Mesenchymal stem cell (in vitro differentiated cells and primary cell): Measurements from ENCODE around the gene SOCS2.
"Not testable (repeated sequence)": the region's sequence is repeated elsewhere in the genome, so short reads cannot be mapped to it uniquely, and the experiment has no call there.

Experiments used
- DNase-seq: peaks from one replicate; pipeline ENCODE4 v3.0.0-alpha.2; 2013
- H2AFZ ChIP-seq: one replicate; pipeline ENCODE4 v1.6.1; 2013; ENCODE audit warnings: low read depth, mild to moderate bottlenecking, control low read depth, inconsistent platforms, low read length, moderate library complexity
- H2AK5ac ChIP-seq: 2 replicates; pipeline ENCODE4 v1.6.1; 2013; ENCODE audit warnings: low read length, moderate library complexity, mild to moderate bottlenecking, inconsistent platforms; ENCODE audit not compliant: severe bottlenecking
- H2BK120ac ChIP-seq: one replicate; pipeline ENCODE4 v1.6.1; 2013; ENCODE audit warnings: low read depth, mild to moderate bottlenecking, inconsistent platforms, low read length, moderate library complexity
- H2BK12ac ChIP-seq, 2 experiments: one replicate each; pipeline ENCODE4 v1.6.1; 2013; ENCODE audit warnings: inconsistent platforms in 2 of 2, low read length in 2 of 2, mild to moderate bottlenecking in 2 of 2, moderate library complexity in 2 of 2, control low read depth in 1 of 2
- H2BK15ac ChIP-seq: one replicate; pipeline ENCODE4 v1.6.1; 2013; ENCODE audit warnings: mild to moderate bottlenecking, low read depth, inconsistent platforms; ENCODE audit not compliant: poor library complexity, severe bottlenecking
- H2BK5ac ChIP-seq: 2 replicates; pipeline ENCODE4 v1.6.1; 2013; ENCODE audit warnings: low read depth, mild to moderate bottlenecking, low read length, control low read depth, inconsistent platforms; ENCODE audit not compliant: poor library complexity, severe bottlenecking
- H3K14ac ChIP-seq, 2 experiments: one replicate each; pipeline ENCODE4 v1.6.1; 2013; ENCODE audit warnings: inconsistent platforms in 2 of 2, low read length in 2 of 2, control low read depth in 1 of 2, mild to moderate bottlenecking in 1 of 2, moderate library complexity in 1 of 2
- H3K18ac ChIP-seq, 2 experiments: one replicate each; pipeline ENCODE4 v1.6.1; 2013; ENCODE audit warnings: inconsistent platforms in 2 of 2, low read length in 2 of 2, control low read depth in 1 of 2, low read depth in 1 of 2, mild to moderate bottlenecking in 1 of 2
- H3K23ac ChIP-seq, 2 experiments: one replicate each; pipeline ENCODE4 v1.6.1; 2013; ENCODE audit warnings: inconsistent platforms in 2 of 2, low read length in 2 of 2, mild to moderate bottlenecking in 2 of 2, moderate library complexity in 2 of 2, control low read depth in 1 of 2
- H3K27ac ChIP-seq: 2 replicates; pipeline ENCODE4 v1.5.1; 2013; ENCODE audit warnings: mild to moderate bottlenecking, moderate library complexity, low read length, control low read depth, inconsistent platforms; ENCODE audit not compliant: poor library complexity, severe bottlenecking
- H3K27me3 ChIP-seq, 2 experiments: 2 replicates each; pipeline versions ENCODE4 v1.6.1 to v1.7.0; 2013; ENCODE audit warnings: low read length in 2 of 2, mild to moderate bottlenecking in 2 of 2, moderate library complexity in 2 of 2, control low read depth in 1 of 2, inconsistent platforms in 1 of 2; ENCODE audit not compliant: control insufficient read depth in 1 of 2, insufficient read depth in 1 of 2
- H3K36me3 ChIP-seq, 2 experiments: 2 replicates each; pipeline versions ENCODE4 v1.6.1 to v1.7.0; 2013; ENCODE audit warnings: low read length in 2 of 2, control low read depth in 1 of 2, inconsistent platforms in 1 of 2, low read depth in 1 of 2, mild to moderate bottlenecking in 1 of 2; ENCODE audit not compliant: insufficient read depth in 2 of 2, control insufficient read depth in 1 of 2
- H3K4ac ChIP-seq, 2 experiments: one replicate each; pipeline ENCODE4 v1.6.1; 2013; ENCODE audit warnings: inconsistent platforms in 2 of 2, low read length in 2 of 2, mild to moderate bottlenecking in 2 of 2, moderate library complexity in 2 of 2, control low read depth in 1 of 2, low read depth in 1 of 2
- H3K4me1 ChIP-seq: 2 replicates; pipeline ENCODE4 v1.6.1; 2013; ENCODE audit warnings: low read depth, low read length, control low read depth; ENCODE audit not compliant: control insufficient read depth, insufficient read depth
- H3K4me2 ChIP-seq: 2 replicates; pipeline ENCODE4 v1.6.1; 2013; ENCODE audit warnings: low read length, mild to moderate bottlenecking, inconsistent platforms; ENCODE audit not compliant: poor library complexity, severe bottlenecking
- H3K4me3 ChIP-seq, 2 experiments: 2 replicates each; pipeline versions ENCODE4 v1.5.1 to v1.7.0; 2013; ENCODE audit warnings: low read length in 2 of 2, mild to moderate bottlenecking in 2 of 2, control low read depth in 1 of 2, low read depth in 1 of 2; ENCODE audit not compliant: insufficient read depth in 1 of 2
- H3K79me1 ChIP-seq: replicated peaks from 2 replicates; pipeline ENCODE4 v1.6.1; 2013; ENCODE audit warnings: mild to moderate bottlenecking, control low read depth, low read length, inconsistent platforms; ENCODE audit not compliant: poor library complexity, severe bottlenecking
- H3K9ac ChIP-seq: 2 replicates; pipeline ENCODE4 v1.7.0; 2013; ENCODE audit warnings: mild to moderate bottlenecking, low read length, moderate library complexity
- H3K9me3 ChIP-seq: 2 replicates; pipeline ENCODE4 v1.7.0; 2013; ENCODE audit warnings: mild to moderate bottlenecking, low read length; ENCODE audit not compliant: control insufficient read depth
- H4K8ac ChIP-seq: one replicate; pipeline ENCODE4 v1.6.1; 2013; ENCODE audit warnings: inconsistent platforms, mild to moderate bottlenecking, low read length, moderate library complexity
- H4K91ac ChIP-seq: one replicate; pipeline ENCODE4 v1.6.1; 2013; ENCODE audit warnings: mild to moderate bottlenecking, low read length, inconsistent platforms
- WGBS: methylation state at CpG from one replicate; pipeline ENCODE4 v1.1.7; 2013; ENCODE audit warnings: mixed read lengths; 5-methylcytosine and 5-hydroxymethylcytosine counted together

SOCS2 gene

GRCh38 chr12:93558685-93559084, 13.8 kb upstream of the SOCS2 start:
- H2AK5ac ChIP-seq, H3K4me1 ChIP-seq, H2AFZ ChIP-seq, H3K79me1 ChIP-seq, H3K4me3 ChIP-seq, H3K27me3 ChIP-seq, H2BK5ac ChIP-seq, H3K9ac ChIP-seq, H2BK120ac ChIP-seq, DNase-seq, H2BK12ac ChIP-seq, H4K91ac ChIP-seq, H4K8ac ChIP-seq, H3K14ac ChIP-seq, H2BK15ac ChIP-seq, H3K4me2 ChIP-seq, H3K18ac ChIP-seq, H3K27ac ChIP-seq, H3K4ac ChIP-seq, H3K23ac ChIP-seq, H3K36me3 ChIP-seq: not testable (repeated sequence)
- no CpG with 5 or more reads among the region's 1 CpG for WGBS
- H3K9me3 ChIP-seq: peaks cover 20% of the 10 kb centered on the region

GRCh38 chr12:93563807-93564538, 8.5 kb upstream of the SOCS2 start:
- Histone ChIP-seq H3K14ac (no peak overlapping the region), H3K27me3 (peaks cover 0 to 3% of the 10 kb centered on the region in 2 experiments), H2BK120ac (no peak overlapping the region), H3K79me1 (no peaks in the 10 kb centered on the region), H3K27ac (no peak overlapping the region), H2BK12ac (no peak overlapping the region), H2AK5ac (no peak overlapping the region), H3K18ac (no peak overlapping the region), H3K36me3 (no peaks in the 10 kb centered on the region), H3K4me1 (no peaks in the 10 kb centered on the region), H2BK15ac (no peak overlapping the region), H3K9me3 (peaks cover 2% of the 10 kb centered on the region), H4K8ac (no peak overlapping the region), H2BK5ac (no peak overlapping the region), H3K9ac (no peak overlapping the region), H3K4ac (no peak overlapping the region), H3K23ac (no peak overlapping the region), H2AFZ (no peak overlapping the region), H3K4me3 (no peak overlapping the region), H4K91ac (no peak overlapping the region), H3K4me2 (no peak overlapping the region)
- peak; percentile 19 for DNase-seq
- WGBS: 78% methylated on average over 4 of the region's 6 CpGs

- H3K4me3 ChIP-seq: no peak overlapping the region
- no peak overlapping the region for H4K8ac ChIP-seq
- no peaks in the 10 kb centered on the region for H3K79me1 ChIP-seq
- H2BK5ac ChIP-seq: no peak overlapping the region
- no peak overlapping the region for H2BK15ac ChIP-seq
- peaks cover 8% of the 10 kb centered on the region for H3K4me1 ChIP-seq
- H3K4ac ChIP-seq: no peak overlapping the region
- no peak overlapping the region for H3K18ac ChIP-seq
- H3K4me2 ChIP-seq: no peak overlapping the region
- no peak overlapping the region for H3K14ac ChIP-seq
- H3K9ac ChIP-seq: no peak overlapping the region
- no peaks in the 10 kb centered on the region for H3K36me3 ChIP-seq
- DNase-seq: no peak
- peaks cover 1% of the 10 kb centered on the region for H3K9me3 ChIP-seq
- 97% methylated on average over 2 of the region's 3 CpGs for WGBS
- no peak overlapping the region for H2BK120ac ChIP-seq
- H2AK5ac ChIP-seq: no peak overlapping the region
- no peak overlapping the region for H3K27ac ChIP-seq
- H4K91ac ChIP-seq: no peak overlapping the region
- H2BK12ac ChIP-seq: no peak overlapping the region
- H3K23ac ChIP-seq: no peak overlapping the region
- peaks cover 0 to 3% of the 10 kb centered on the region in 2 experiments for H3K27me3 ChIP-seq
- no peak overlapping the region for H2AFZ ChIP-seq
These were observed 6.7 kb upstream of the SOCS2 start for GRCh38 chr12:93565760-93566159.

GRCh38 chr12:93567174-93567573, 5.3 kb upstream of the SOCS2 start:
- no peak overlapping the region for H3K9ac ChIP-seq
- H3K36me3 ChIP-seq: no peaks in the 10 kb centered on the region
- H4K8ac ChIP-seq: no peak overlapping the region
- no peak overlapping the region for H3K4ac ChIP-seq
- H3K27me3 ChIP-seq: peaks cover 0 to 5% of the 10 kb centered on the region in 2 experiments
- no peak overlapping the region for H2BK5ac ChIP-seq
- no peak overlapping the region for H2BK12ac ChIP-seq
- H3K4me1 ChIP-seq: peaks cover 18% of the 10 kb centered on the region
- no peak overlapping the region for H3K27ac ChIP-seq
- no peak overlapping the region for H3K18ac ChIP-seq
- no peak overlapping the region for H2AK5ac ChIP-seq
- H3K14ac ChIP-seq: no peak overlapping the region
- H2BK120ac ChIP-seq: no peak overlapping the region
- H4K91ac ChIP-seq: no peak overlapping the region
- H3K9me3 ChIP-seq: no peaks in the 10 kb centered on the region
- H3K23ac ChIP-seq: no peak overlapping the region
- WGBS: 92% methylated on average over 3 of the region's 3 CpGs
- no peak overlapping the region for H2BK15ac ChIP-seq
- no peak overlapping the region for H3K4me2 ChIP-seq
- H3K79me1 ChIP-seq: no peaks in the 10 kb centered on the region
- no peak overlapping the region for H3K4me3 ChIP-seq
- no peak for DNase-seq
- H2AFZ ChIP-seq: no peak overlapping the region
